CD4-positive, alpha-beta T cell (primary cell): ENCODE data around the gene ADGRG6. TPM values are rescaled to one million over a fixed set of nuclear protein-coding genes. Genes with fewer than 3 reads are reported as not detected.
"Not testable (repeated sequence)": the region's sequence is repeated elsewhere in the genome, so short reads cannot be mapped to it uniquely, and the experiment has no call there.

Source experiments
- ATAC-seq: fragments of 200-7000 bp; cut with Tn5 transposase; one replicate; pipeline ENCODE4 v1.10.0; 2022; ENCODE audit warnings: mild to moderate bottlenecking; ENCODE audit not compliant: poor library complexity
- CTCF ChIA-PET: fragments of 350-600 bp; sonication (Branson Sonifier 250); formaldehyde crosslinking; loops from one replicate; lab custom pipeline; 2021; ENCODE audit warnings: antibody characterized with exemption, inconsistent platforms; lab: Charles Lee
- POLR2A ChIA-PET: fragments of 350-600 bp; sonication (Branson Sonifier 250); formaldehyde crosslinking; loops from one replicate; lab custom pipeline; 2021; ENCODE audit warnings: antibody characterized with exemption, inconsistent platforms; lab: Charles Lee
- DNase-seq, 14 experiments: peaks; one replicate each; pipeline ENCODE4 v3.0.0-alpha.2; 2013 to 2020; ENCODE audit warnings: mixed read lengths in 2 of 14
- H3K27ac ChIP-seq, 2 donors: one replicate each; pipeline versions ENCODE4 v1.5.1 to v1.7.0; 2013; ENCODE audit warnings: low read length in 2 of 2, low read depth in 1 of 2, mild to moderate bottlenecking in 1 of 2
- H3K27me3 ChIP-seq, 2 experiments: 1 replicate in 1 of 2; 2 replicates in 1 of 2; pipeline versions ENCODE4 v1.6.1 to v1.7.0; 2013; ENCODE audit warnings: low read length in 2 of 2, control low read depth in 1 of 2, mild to moderate bottlenecking in 1 of 2, moderate library complexity in 1 of 2; ENCODE audit not compliant: insufficient read depth in 2 of 2, control insufficient read depth in 1 of 2
- H3K36me3 ChIP-seq: one replicate; pipeline ENCODE4 v1.6.1; 2013; ENCODE audit warnings: low read length, control low read depth; ENCODE audit not compliant: insufficient read depth
- H3K4me1 ChIP-seq: one replicate; pipeline ENCODE4 v1.6.1; 2013; ENCODE audit warnings: low read length, control low read depth; ENCODE audit not compliant: insufficient read depth
- H3K4me3 ChIP-seq: one replicate; pipeline ENCODE4 v1.5.1; 2013; ENCODE audit warnings: mild to moderate bottlenecking, low read length, moderate library complexity
- H3K9me3 ChIP-seq, 2 experiments: 1 replicate in 1 of 2; 2 replicates in 1 of 2; pipeline versions ENCODE4 v1.6.1 to v1.7.0; 2013; ENCODE audit warnings: low read length in 2 of 2, mild to moderate bottlenecking in 2 of 2, control low read depth in 1 of 2, moderate library complexity in 1 of 2; ENCODE audit not compliant: control insufficient read depth in 1 of 2, insufficient read depth in 1 of 2
- H3K27ac Mint-ChIP-seq: one replicate; pipeline ENCODE4 v1.8.0; 2020; ENCODE audit warnings: mixed read lengths
- H3K27me3 Mint-ChIP-seq: one replicate; pipeline ENCODE4 v1.8.0; 2021; ENCODE audit warnings: mixed read lengths
- H3K36me3 Mint-ChIP-seq: one replicate; pipeline ENCODE4 v1.8.0; 2021; ENCODE audit warnings: low read depth, mixed read lengths
- H3K4me1 Mint-ChIP-seq: one replicate; pipeline ENCODE4 v1.8.0; 2021; ENCODE audit warnings: low read depth, mixed read lengths
- H3K4me3 Mint-ChIP-seq: one replicate; pipeline ENCODE4 v1.8.0; 2020; ENCODE audit warnings: mild to moderate bottlenecking, mixed read lengths
- H3K9me3 Mint-ChIP-seq: one replicate; pipeline ENCODE4 v1.8.0; 2020; ENCODE audit warnings: mixed read lengths
- intact Hi-C, 2 experiments: fragments of 100-400 bp; cut with DNase I in 1 of 2; cut with micrococcal nuclease in 1 of 2; formaldehyde crosslinking; loops; one replicate each; pipeline versions ENCODE4 v1.15.1 to v1.9.0; 2023 to 2025; cut with DNase I, micrococcal nuclease
- total RNA-seq, 174 experiments: library from RNA in 2 of 174; stranded (reverse) in 2 of 174; gene quantifications; one replicate each; pipeline ENCODE4 v1.2.3 and lab custom pipeline; 2021 to 2026
- TF ChIP-seq, protein P1 (sequence below): fragments of 200-600 bp; IDR thresholded peaks from one replicate; pipeline ENCODE4 v1.8.0; 2022; ENCODE audit warnings: antibody characterized with exemption, mild to moderate bottlenecking

ADGRG6 gene
- total RNA-seq, 2 experiments from 2014 or later, result 0.31 to 0.63 TPM

DNA sequence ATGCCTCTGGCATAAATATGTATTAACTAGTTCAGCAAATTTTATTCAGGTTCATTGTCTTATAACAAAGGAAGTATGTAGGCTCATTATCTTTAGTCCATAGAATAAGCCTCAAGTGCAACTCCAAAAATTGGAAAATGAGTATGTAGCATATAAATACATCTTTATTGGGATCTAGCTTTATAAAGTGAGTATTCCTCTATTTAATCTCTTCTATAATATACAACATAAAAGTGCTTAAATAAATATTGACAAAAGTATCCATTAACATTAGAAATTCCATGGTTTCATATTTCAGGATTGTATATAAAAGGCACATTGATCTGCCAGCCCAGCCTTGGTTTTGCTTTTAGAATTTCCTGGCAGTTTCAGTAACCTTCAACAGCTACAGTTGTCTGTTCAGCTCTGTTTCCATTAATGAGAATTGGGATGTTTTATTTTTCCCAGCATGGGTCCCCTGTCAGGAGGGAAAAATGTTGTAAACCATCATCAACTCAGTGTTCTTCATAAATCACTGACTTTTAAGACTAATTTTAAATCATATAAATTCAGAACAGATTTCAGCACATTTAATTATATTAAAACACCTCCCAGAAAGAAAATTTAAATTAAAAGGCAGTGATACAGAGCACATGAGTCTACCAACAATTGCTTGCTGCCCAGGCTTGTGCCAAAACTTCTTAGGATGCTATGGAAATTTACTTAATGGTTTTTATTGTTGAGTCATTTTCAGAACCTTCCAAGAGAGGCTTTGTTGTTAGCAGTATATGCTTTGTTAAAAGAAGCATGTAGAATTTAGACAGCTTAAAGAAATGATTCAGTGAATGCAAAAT lies 119.7 kb downstream of the ADGRG6 start:
- no peak overlapping the region for H3K27ac Mint-ChIP-seq
- no peaks in the 10 kb centered on the region for H3K27me3 Mint-ChIP-seq
- H3K9me3 Mint-ChIP-seq, result peaks cover 2% of the 10 kb centered on the region
- no peak for DNase-seq
- no peaks in the 10 kb centered on the region for H3K4me1 ChIP-seq
- no peaks in the 10 kb centered on the region for H3K9me3 ChIP-seq
- POLR2A ChIA-PET, result no interaction called here
- CTCF ChIA-PET, result interaction anchor here (2.1 kb wide), 1 partner anchor 11 kb away, joined by 6 read pairs; no protein-coding TSS in a partner anchor
- H3K4me3 Mint-ChIP-seq, result no peak overlapping the region
- no peaks in the 10 kb centered on the region for H3K27me3 ChIP-seq
- no peaks in the 10 kb centered on the region for H3K4me1 Mint-ChIP-seq
- intact Hi-C loops, result no loop called here
- ATAC-seq, result no peak
- no peak overlapping the region for H3K27ac ChIP-seq
- H3K36me3 Mint-ChIP-seq, result no peaks in the 10 kb centered on the region
- no peak overlapping the region for H3K4me3 ChIP-seq
- no peaks in the 10 kb centered on the region for H3K36me3 ChIP-seq
- TF ChIP-seq, protein P1, sequence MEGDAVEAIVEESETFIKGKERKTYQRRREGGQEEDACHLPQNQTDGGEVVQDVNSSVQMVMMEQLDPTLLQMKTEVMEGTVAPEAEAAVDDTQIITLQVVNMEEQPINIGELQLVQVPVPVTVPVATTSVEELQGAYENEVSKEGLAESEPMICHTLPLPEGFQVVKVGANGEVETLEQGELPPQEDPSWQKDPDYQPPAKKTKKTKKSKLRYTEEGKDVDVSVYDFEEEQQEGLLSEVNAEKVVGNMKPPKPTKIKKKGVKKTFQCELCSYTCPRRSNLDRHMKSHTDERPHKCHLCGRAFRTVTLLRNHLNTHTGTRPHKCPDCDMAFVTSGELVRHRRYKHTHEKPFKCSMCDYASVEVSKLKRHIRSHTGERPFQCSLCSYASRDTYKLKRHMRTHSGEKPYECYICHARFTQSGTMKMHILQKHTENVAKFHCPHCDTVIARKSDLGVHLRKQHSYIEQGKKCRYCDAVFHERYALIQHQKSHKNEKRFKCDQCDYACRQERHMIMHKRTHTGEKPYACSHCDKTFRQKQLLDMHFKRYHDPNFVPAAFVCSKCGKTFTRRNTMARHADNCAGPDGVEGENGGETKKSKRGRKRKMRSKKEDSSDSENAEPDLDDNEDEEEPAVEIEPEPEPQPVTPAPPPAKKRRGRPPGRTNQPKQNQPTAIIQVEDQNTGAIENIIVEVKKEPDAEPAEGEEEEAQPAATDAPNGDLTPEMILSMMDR, result no peak

DNA sequence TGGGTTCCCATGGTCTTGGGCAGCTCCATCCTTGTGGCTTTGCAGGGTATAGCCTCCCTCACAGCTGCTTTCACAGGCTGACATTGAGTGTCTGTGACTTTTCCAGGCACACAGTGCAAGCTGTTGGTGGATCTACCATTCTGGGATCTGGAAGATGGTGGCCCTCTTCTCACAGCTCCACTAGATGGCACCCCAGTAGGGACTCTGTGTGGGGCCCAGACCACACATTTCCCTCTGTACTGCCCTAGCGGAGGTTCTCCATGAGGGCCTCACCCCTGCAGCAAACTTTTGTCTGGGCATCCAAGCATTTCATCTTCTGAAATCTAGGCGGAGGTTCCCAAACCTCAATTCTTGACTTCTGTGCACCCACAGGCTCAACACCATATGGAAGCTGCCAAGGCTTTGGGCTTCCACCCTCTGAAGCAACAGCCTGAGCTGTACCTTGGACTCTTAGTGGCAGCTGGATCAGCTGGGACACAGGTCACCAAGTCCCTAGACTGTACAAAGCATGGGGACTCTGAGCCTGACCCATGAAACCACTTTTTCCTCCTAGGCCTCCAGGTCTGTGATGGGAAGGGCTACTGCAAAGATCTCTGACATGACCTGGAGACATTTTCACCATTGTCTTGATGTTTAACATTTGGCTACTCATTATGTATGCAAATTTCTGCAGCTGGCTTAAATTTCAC lies 124.8 kb downstream of the ADGRG6 start:
- H3K9me3 ChIP-seq, H3K4me1 Mint-ChIP-seq, H3K27ac Mint-ChIP-seq, DNase-seq, H3K4me3 ChIP-seq, H3K4me3 Mint-ChIP-seq, POLR2A ChIA-PET, H3K4me1 ChIP-seq, H3K36me3 ChIP-seq, CTCF ChIA-PET, intact Hi-C loops, H3K27me3 Mint-ChIP-seq, H3K27ac ChIP-seq, H3K9me3 Mint-ChIP-seq, ATAC-seq, H3K36me3 Mint-ChIP-seq, H3K27me3 ChIP-seq: not testable (repeated sequence)

DNA sequence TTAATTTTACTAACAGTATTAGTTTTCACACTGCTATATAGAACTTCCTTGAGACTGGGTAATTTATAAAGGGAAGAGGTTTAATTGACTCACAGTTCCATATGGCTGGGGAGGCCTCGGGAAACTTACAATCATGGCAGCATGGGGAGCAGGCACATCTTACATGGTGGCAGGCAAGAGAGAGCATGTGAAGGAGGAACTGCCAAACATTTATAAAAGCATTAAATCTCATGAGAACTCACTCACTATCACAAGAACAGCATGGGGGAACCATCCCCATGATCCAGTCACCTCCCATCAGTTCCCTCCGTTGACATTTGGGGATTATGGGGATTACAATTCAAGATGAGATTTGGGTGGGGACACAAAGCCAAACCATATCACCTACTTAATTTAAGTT lies 126.7 kb downstream of the ADGRG6 start:
- H3K27me3 Mint-ChIP-seq, H3K36me3 ChIP-seq, H3K9me3 Mint-ChIP-seq, POLR2A ChIA-PET, intact Hi-C loops, H3K27ac ChIP-seq, H3K9me3 ChIP-seq, CTCF ChIA-PET, H3K4me3 Mint-ChIP-seq, ATAC-seq, H3K27ac Mint-ChIP-seq, H3K4me1 ChIP-seq, H3K4me1 Mint-ChIP-seq, DNase-seq, H3K4me3 ChIP-seq, H3K27me3 ChIP-seq, H3K36me3 Mint-ChIP-seq: not testable (repeated sequence)

DNA sequence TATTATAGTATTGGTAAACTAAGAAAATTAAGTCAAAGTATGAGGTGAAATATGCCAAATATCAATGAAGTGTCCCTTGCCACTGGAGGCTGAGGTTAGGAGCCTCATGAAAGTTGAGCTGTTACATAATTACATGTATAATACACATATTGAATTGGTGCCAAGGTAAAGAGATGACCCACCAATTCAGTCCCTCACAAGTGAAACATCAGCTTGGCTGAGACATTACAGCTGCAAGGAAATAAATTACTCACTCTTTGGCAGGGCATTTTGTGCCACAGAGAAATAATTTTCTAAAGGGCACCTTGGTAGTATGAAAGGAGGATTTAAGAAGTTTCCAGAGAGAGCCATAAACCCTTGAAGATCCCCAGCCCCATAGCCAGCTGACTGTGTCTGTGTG lies 127.4 kb downstream of the ADGRG6 start:
- Histone ChIP-seq H3K9me3 (peaks cover 0 to 5% of the 10 kb centered on the region in 2 experiments), H3K27me3 (no peaks in the 10 kb centered on the region), H3K27ac (no peak overlapping the region), H3K36me3 (no peaks in the 10 kb centered on the region), H3K4me1 (no peaks in the 10 kb centered on the region), H3K4me3 (no peak overlapping the region)
- TF ChIP-seq, protein P1, result no peak
- no peak overlapping the region for H3K27ac Mint-ChIP-seq
- intact Hi-C loops, result no loop called here
- H3K4me3 Mint-ChIP-seq, result no peak overlapping the region
- H3K4me1 Mint-ChIP-seq, result no peaks in the 10 kb centered on the region
- ATAC-seq (no peak), DNase-seq (no peak)
- no peaks in the 10 kb centered on the region for H3K27me3 Mint-ChIP-seq
- POLR2A ChIA-PET, result no interaction called here
- peaks cover 5% of the 10 kb centered on the region for H3K9me3 Mint-ChIP-seq
- CTCF ChIA-PET, result no interaction called here
- H3K36me3 Mint-ChIP-seq, result peaks cover 3% of the 10 kb centered on the region
